NCI-H146 treated with DMSO at 0.1 percent for 48 hours (cell line): ENCODE measurements around the gene STPG4.
"Not testable (repeated sequence)": the region's sequence is repeated elsewhere in the genome, so short reads cannot be mapped to it uniquely, and the experiment has no call there.

ENCODE experiments used
- DNase-seq: peaks from one replicate; lab custom pipeline; 2025; ENCODE audit not compliant: unreplicated experiment; lab: John Stamatoyannopoulos, UW

The STPG4 gene

GRCh38 chr2:47173986-47174732 is 19.1 kb upstream of the STPG4 start:
- DNase-seq = no peak

- DNase-seq = no peak
These were observed 18.0 kb upstream of the STPG4 start for GRCh38 chr2:47172922-47173695.

- DNase-seq = no peak
These were observed 17.2 kb upstream of the STPG4 start for GRCh38 chr2:47172156-47172921.

- no peak for DNase-seq
These were observed 14.7 kb upstream of the STPG4 start for GRCh38 chr2:47169784-47170183.

GRCh38 chr2:47168895-47169294 is 13.8 kb upstream of the STPG4 start:
- not testable (repeated sequence) for DNase-seq

- no peak for DNase-seq
These were observed 12.0 kb upstream of the STPG4 start for GRCh38 chr2:47167149-47167548.

GRCh38 chr2:47165001-47165555 is 10.0 kb upstream of the STPG4 start:
- no peak for DNase-seq

GRCh38 chr2:47162780-47163179 is 7.7 kb upstream of the STPG4 start:
- DNase-seq = no peak

GRCh38 chr2:47161475-47161874 is 6.4 kb upstream of the STPG4 start:
- DNase-seq = no peak

- DNase-seq = no peak
These were observed 5.6 kb upstream of the STPG4 start for GRCh38 chr2:47160660-47161059.

GRCh38 chr2:47160211-47160610 is 5.1 kb upstream of the STPG4 start:
- no peak for DNase-seq

- DNase-seq = no peak
These were observed 4.5 kb upstream of the STPG4 start for GRCh38 chr2:47159627-47160026.

GRCh38 chr2:47158576-47158975 is 3.5 kb upstream of the STPG4 start:
- no peak for DNase-seq

- DNase-seq = no peak
These were observed 2.3 kb downstream of the STPG4 start for GRCh38 chr2:47152803-47153202.

GRCh38 chr2:47150175-47150574 is 4.9 kb downstream of the STPG4 start:
- DNase-seq = no peak

- no peak for DNase-seq
These were observed 8.1 kb downstream of the STPG4 start for GRCh38 chr2:47147021-47147420.

- DNase-seq = no peak
These were observed 9.6 kb downstream of the STPG4 start for GRCh38 chr2:47145466-47145865.

- DNase-seq = no peak
These were observed 13.6 kb downstream of the STPG4 start for GRCh38 chr2:47141520-47141919.

- DNase-seq = no peak
These were observed 20.6 kb downstream of the STPG4 start for GRCh38 chr2:47134386-47135090.

- no peak for DNase-seq
These were observed 22.1 kb downstream of the STPG4 start for GRCh38 chr2:47133046-47133445.

GRCh38 chr2:47129191-47129706 is 25.9 kb downstream of the STPG4 start:
- DNase-seq = no peak
